Measurements from ENCODE around the gene ZNF804A. TPM values are rescaled to one million over a fixed set of nuclear protein-coding genes. Genes with fewer than 3 reads are reported as not detected.

ZNF804A gene
- total and polyA plus RNA-seq, 5 donors, result not detected

GRCh38 chr2:184679219-184680018, 81.1 kb downstream of the ZNF804A start:
- no peak overlapping the region for H3K27ac ChIP-seq (ENCODE audit: low read length)
- H3K4me1 ChIP-seq (ENCODE audit: control insufficient read depth, insufficient read depth, low read length), result no peaks in the 10 kb centered on the region
- intact Hi-C loops (cut with DNase I), result no loop called here

DNA sequence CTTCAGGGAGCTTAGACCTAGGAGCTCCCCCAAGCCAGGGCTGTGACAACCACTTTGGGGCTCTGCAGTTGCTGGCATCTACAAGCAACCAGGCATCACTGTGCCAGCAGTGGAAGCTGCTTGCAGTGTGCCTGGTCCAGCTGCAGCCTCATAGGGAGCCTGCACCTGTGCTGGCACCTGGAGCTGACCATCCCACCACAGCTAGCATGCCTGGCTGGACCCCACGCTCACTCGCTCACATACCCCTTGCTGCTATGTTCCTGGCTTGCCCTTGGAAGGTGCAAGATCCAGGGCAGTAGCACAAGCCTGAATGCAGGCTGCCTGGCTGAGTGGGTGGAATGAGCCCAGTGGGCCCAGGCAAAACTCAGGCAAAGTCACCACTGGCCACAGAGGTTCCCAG, 82.5 kb downstream of the ZNF804A start:
- intact Hi-C loops (cut with DNase I), result no loop called here
- Histone ChIP-seq H3K27ac (ENCODE audit: low read length) (no peak overlapping the region), H3K4me3 (ENCODE audit: low read length) (no peak overlapping the region), H3K4me1 (ENCODE audit: control insufficient read depth, insufficient read depth, low read length) (no peaks in the 10 kb centered on the region), H3K9me3 (ENCODE audit: control insufficient read depth, low read length) (no peaks in the 10 kb centered on the region), H3K27me3 (ENCODE audit: control insufficient read depth, insufficient read depth) (no peaks in the 10 kb centered on the region)
- WGBS, result 100% methylated on average over 2 of the region's 2 CpGs
- ATAC-seq, result peak in 1 of 2 donors; percentile 14
- peak in 1 of 3 donors; percentile 16 for DNase-seq

More at GRCh38 chr2:184679219-184680018, 81.1 kb downstream of the ZNF804A start:
- no peak for DNase-seq
- 94% methylated on average over 7 of the region's 7 CpGs for WGBS
- no peak for ATAC-seq
- Histone ChIP-seq H3K4me3 (ENCODE audit: low read length) (no peak overlapping the region), H3K9me3 (ENCODE audit: control insufficient read depth, low read length) (no peaks in the 10 kb centered on the region), H3K27me3 (ENCODE audit: control insufficient read depth, insufficient read depth) (no peaks in the 10 kb centered on the region)

DNA sequence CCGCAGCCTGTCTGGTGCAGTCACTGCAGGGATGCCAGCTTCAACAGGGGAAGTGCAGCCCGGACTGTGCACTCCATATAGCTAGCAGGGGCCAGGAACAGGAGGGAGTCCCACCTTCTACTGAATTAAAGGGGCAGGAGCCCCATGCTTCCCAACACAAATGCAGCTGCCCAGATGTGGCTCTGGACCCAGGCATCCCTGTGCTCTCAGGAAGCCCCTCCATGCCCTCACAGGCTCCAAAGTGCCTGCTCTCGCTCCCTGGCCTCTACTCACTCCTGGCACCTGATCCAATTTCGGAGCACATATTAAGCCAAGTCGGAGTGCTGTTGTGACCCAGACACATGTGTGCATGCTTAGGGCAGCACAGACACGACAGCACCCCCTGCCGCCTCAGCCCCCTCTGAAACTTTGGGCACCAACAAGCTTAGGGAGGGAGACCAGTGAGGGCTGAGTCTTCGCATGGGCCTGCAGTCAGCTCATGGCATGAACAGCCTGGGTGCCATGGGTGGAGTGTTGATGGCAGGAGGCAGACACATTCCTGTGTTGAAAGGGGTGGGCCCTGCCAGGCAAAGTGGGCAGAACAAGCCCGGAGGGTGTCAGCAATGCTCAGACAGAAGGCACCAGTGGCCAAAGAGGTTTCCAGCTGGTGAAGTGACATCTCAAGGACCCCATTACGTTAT, 83.5 kb downstream of the ZNF804A start:
- peak in 1 of 3 donors; percentile 15 for DNase-seq
- H3K4me3 ChIP-seq (ENCODE audit: low read length), result no peak overlapping the region
- H3K4me1 ChIP-seq (ENCODE audit: control insufficient read depth, insufficient read depth, low read length), result no peaks in the 10 kb centered on the region
- intact Hi-C loops (cut with DNase I), result no loop called here
- ATAC-seq, result no peak
- no peaks in the 10 kb centered on the region for H3K9me3 ChIP-seq (ENCODE audit: control insufficient read depth, low read length)
- H3K27me3 ChIP-seq (ENCODE audit: control insufficient read depth, insufficient read depth), result no peaks in the 10 kb centered on the region
- 73% methylated on average over 10 of the region's 10 CpGs for WGBS
- no peak overlapping the region for H3K27ac ChIP-seq (ENCODE audit: low read length)

- ATAC-seq (no peak), DNase-seq (no peak)
- Histone ChIP-seq H3K9me3 (ENCODE audit: control insufficient read depth, low read length) (no peaks in the 10 kb centered on the region), H3K4me3 (ENCODE audit: low read length) (no peak overlapping the region), H3K4me1 (ENCODE audit: control insufficient read depth, insufficient read depth, low read length) (no peaks in the 10 kb centered on the region), H3K27me3 (ENCODE audit: control insufficient read depth, insufficient read depth) (no peaks in the 10 kb centered on the region), H3K27ac (ENCODE audit: low read length) (no peak overlapping the region)
- intact Hi-C loops (cut with DNase I), result no loop called here
- 37% methylated on average over 3 of the region's 3 CpGs for WGBS
Measured at GRCh38 chr2:184683911-184684310, 85.6 kb downstream of the ZNF804A start.

DNA sequence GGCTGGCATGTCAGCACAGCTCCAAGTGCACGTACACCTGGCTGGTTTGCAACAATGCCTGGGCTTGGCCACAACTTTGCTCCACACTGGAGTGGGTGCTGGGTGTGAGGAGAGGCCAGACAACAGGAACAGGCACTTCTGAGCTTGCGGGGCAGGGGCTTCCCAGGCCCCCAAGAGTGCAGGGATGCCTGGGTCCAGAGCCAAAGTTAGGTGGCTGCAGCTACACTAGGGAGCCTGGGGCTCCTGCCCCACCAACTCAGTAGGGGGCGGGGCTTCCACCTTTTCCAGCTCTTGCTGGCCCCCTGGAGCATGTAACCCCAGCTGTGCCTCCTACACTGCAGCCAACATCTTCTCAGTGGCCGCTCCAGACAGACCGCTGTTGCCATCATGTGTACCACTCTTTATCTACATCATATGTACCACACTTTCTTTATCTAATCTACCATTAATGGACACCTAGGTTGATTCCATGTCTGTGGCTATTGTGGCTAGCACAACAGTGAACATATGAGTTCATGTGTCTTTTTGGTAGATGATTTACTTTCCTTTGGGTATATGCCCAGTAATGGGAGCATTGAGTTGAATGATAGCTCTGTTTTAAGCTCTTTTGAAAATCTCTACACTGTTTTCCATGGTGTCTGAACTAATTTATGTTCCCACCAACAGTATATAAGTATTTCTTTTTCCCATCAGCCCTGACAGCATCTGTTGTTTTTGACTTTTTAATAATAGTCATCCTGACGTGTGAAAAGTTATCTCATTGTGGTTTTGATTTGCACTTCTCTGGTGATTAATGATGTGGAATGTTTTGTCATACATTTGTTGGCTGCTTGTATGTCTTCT, 87.9 kb downstream of the ZNF804A start:
- Histone ChIP-seq H3K4me1 (ENCODE audit: control insufficient read depth, insufficient read depth, low read length) (no peaks in the 10 kb centered on the region), H3K27me3 (ENCODE audit: control insufficient read depth, insufficient read depth) (no peaks in the 10 kb centered on the region), H3K9me3 (ENCODE audit: control insufficient read depth, low read length) (no peaks in the 10 kb centered on the region), H3K4me3 (ENCODE audit: low read length) (no peak overlapping the region), H3K27ac (ENCODE audit: low read length) (no peak overlapping the region)
- intact Hi-C loops (cut with DNase I), result no loop called here
- no peak for ATAC-seq
- 72% methylated on average over 6 of the region's 6 CpGs for WGBS
- DNase-seq, result peak in 2 of 3 donors; percentile 16 to 43

GRCh38 chr2:184689638-184690037, 91.3 kb downstream of the ZNF804A start:
- WGBS, result 66% methylated on average over 1 of the region's 1 CpG
- H3K27ac ChIP-seq (ENCODE audit: low read length), result no peak overlapping the region
- ATAC-seq (no peak), DNase-seq (no peak)
- H3K27me3 ChIP-seq (ENCODE audit: control insufficient read depth, insufficient read depth), result no peaks in the 10 kb centered on the region
- no peaks in the 10 kb centered on the region for H3K9me3 ChIP-seq (ENCODE audit: control insufficient read depth, low read length)
- H3K4me1 ChIP-seq (ENCODE audit: control insufficient read depth, insufficient read depth, low read length), result no peaks in the 10 kb centered on the region
- no peak overlapping the region for H3K4me3 ChIP-seq (ENCODE audit: low read length)
- intact Hi-C loops (cut with DNase I), result no loop called here

GRCh38 chr2:184692141-184692734, 93.9 kb downstream of the ZNF804A start:
- no peak overlapping the region for H3K27ac ChIP-seq (ENCODE audit: low read length)
- H3K9me3 ChIP-seq (ENCODE audit: control insufficient read depth, low read length), result no peaks in the 10 kb centered on the region
- intact Hi-C loops (cut with DNase I), result no loop called here
- DNase-seq (no peak), ATAC-seq (no peak)
- no peak overlapping the region for H3K4me3 ChIP-seq (ENCODE audit: low read length)
- H3K27me3 ChIP-seq (ENCODE audit: control insufficient read depth, insufficient read depth), result no peaks in the 10 kb centered on the region
- H3K4me1 ChIP-seq (ENCODE audit: control insufficient read depth, insufficient read depth, low read length), result no peaks in the 10 kb centered on the region
- WGBS, result 48% methylated on average over 3 of the region's 3 CpGs

GRCh38 chr2:184696644-184697043, 98.3 kb downstream of the ZNF804A start:
- no peaks in the 10 kb centered on the region for H3K27me3 ChIP-seq (ENCODE audit: control insufficient read depth, insufficient read depth)
- ATAC-seq (no peak), DNase-seq (no peak)
- no peaks in the 10 kb centered on the region for H3K9me3 ChIP-seq (ENCODE audit: control insufficient read depth, low read length)
- 70% methylated on average over 1 of the region's 1 CpG for WGBS
- intact Hi-C loops (cut with DNase I), result no loop called here
- no peaks in the 10 kb centered on the region for H3K4me1 ChIP-seq (ENCODE audit: control insufficient read depth, insufficient read depth, low read length)
- H3K4me3 ChIP-seq (ENCODE audit: low read length), result no peak overlapping the region
- no peak overlapping the region for H3K27ac ChIP-seq (ENCODE audit: low read length)

GRCh38 chr2:184698476-184698875, 100.1 kb downstream of the ZNF804A start:
- no peaks in the 10 kb centered on the region for H3K4me1 ChIP-seq (ENCODE audit: control insufficient read depth, insufficient read depth, low read length)
- H3K9me3 ChIP-seq (ENCODE audit: control insufficient read depth, low read length), result no peaks in the 10 kb centered on the region
- H3K27me3 ChIP-seq (ENCODE audit: control insufficient read depth, insufficient read depth), result no peaks in the 10 kb centered on the region
- ATAC-seq, result no peak
- no peak overlapping the region for H3K27ac ChIP-seq (ENCODE audit: low read length)
- intact Hi-C loops (cut with DNase I), result no loop called here
- H3K4me3 ChIP-seq (ENCODE audit: low read length), result no peak overlapping the region
- 82% methylated on average over 3 of the region's 3 CpGs for WGBS
- DNase-seq, result no peak

- no peaks in the 10 kb centered on the region for H3K4me1 ChIP-seq (ENCODE audit: control insufficient read depth, insufficient read depth, low read length)
- WGBS, result 74% methylated on average over 6 of the region's 6 CpGs
- H3K9me3 ChIP-seq (ENCODE audit: control insufficient read depth, low read length), result no peaks in the 10 kb centered on the region
- DNase-seq (peak in 1 of 3 donors; percentile 2), ATAC-seq (no peak)
- intact Hi-C loops (cut with DNase I), result no loop called here
- no peak overlapping the region for H3K27ac ChIP-seq (ENCODE audit: low read length)
- no peaks in the 10 kb centered on the region for H3K27me3 ChIP-seq (ENCODE audit: control insufficient read depth, insufficient read depth)
- H3K4me3 ChIP-seq (ENCODE audit: low read length), result no peak overlapping the region
Measured at GRCh38 chr2:184721881-184722280, 123.6 kb downstream of the ZNF804A start.
